PC-3 (cell line): Measurements from ENCODE around the gene WRNIP1. TPM values are rescaled to one million over a fixed set of nuclear protein-coding genes. Genes with fewer than 3 reads are reported as not detected.

Source experiments
- ATAC-seq: fragments of 200-7000 bp; cut with Tn5 transposase; 2 replicates; pipeline ENCODE4 v1.9.1; 2020; ENCODE audit warnings: mild to moderate bottlenecking, moderate library complexity
- BruUV-seq: library from RNA; stranded (reverse); fragments of 400-500 nt; replicated peaks from 2 replicates; lab custom pipeline; 2021; lab: Mats Ljungman, UMichigan
- CTCF ChIA-PET: fragments of 300-600 bp; sonication (Branson Sonifier 250); formaldehyde crosslinking; loops from one replicate; lab custom pipeline; 2022; ENCODE audit warnings: antibody characterized with exemption; lab: Charles Lee
- POLR2A ChIA-PET: fragments of 300-600 bp; sonication (Branson Sonifier 250); formaldehyde crosslinking; loops from one replicate; lab custom pipeline; 2022; ENCODE audit warnings: antibody characterized with exemption; ENCODE audit not compliant: unreplicated experiment; lab: Charles Lee
- DNase-seq: peaks from one replicate; pipeline ENCODE4 v3.0.0-alpha.2; 2015
- H2AFZ ChIP-seq: fragments of 300-600 bp; sonication (generic); 2 replicates; pipeline ENCODE4 v1.6.0; 2016; ENCODE audit warnings: antibody characterized with exemption, low read length
- H3F3A ChIP-seq: fragments of 300-600 bp; sonication (generic); one replicate; pipeline ENCODE4 v1.6.0; 2017; ENCODE audit warnings: antibody characterized with exemption, low read length, control low read depth, mild to moderate bottlenecking; ENCODE audit not compliant: unreplicated experiment
- H3K27ac ChIP-seq: fragments of 300-600 bp; sonication (generic); 2 replicates; pipeline ENCODE4 v1.5.1; 2016; ENCODE audit warnings: mild to moderate bottlenecking, low read length
- H3K27me3 ChIP-seq: fragments of 300-600 bp; sonication (generic); 2 replicates; pipeline ENCODE4 v1.6.1; 2016; ENCODE audit warnings: low read length, mixed read lengths
- H3K36me3 ChIP-seq: fragments of 300-600 bp; sonication (generic); 2 replicates; pipeline ENCODE4 v1.6.1; 2016; ENCODE audit warnings: low read depth, mixed run types, low read length, mixed read lengths
- H3K4me1 ChIP-seq: fragments of 300-600 bp; sonication (generic); 2 replicates; pipeline ENCODE4 v1.5.1; 2016; ENCODE audit warnings: low read length; ENCODE audit not compliant: insufficient read depth
- H3K4me2 ChIP-seq: fragments of 300-600 bp; sonication (generic); 2 replicates; pipeline ENCODE4 v1.6.0; 2016; ENCODE audit warnings: low read length
- H3K4me3 ChIP-seq: fragments of 300-600 bp; sonication (generic); 2 replicates; pipeline ENCODE4 v1.5.1; 2016; ENCODE audit warnings: mild to moderate bottlenecking, low read length, mixed read lengths
- H3K79me2 ChIP-seq: fragments of 300-600 bp; sonication (generic); 2 replicates; pipeline ENCODE4 v1.6.1; 2017; ENCODE audit warnings: low read length, mixed read lengths
- H3K9ac ChIP-seq: fragments of 300-600 bp; sonication (generic); 2 replicates; pipeline ENCODE4 v1.6.0; 2016; ENCODE audit warnings: mild to moderate bottlenecking, low read length
- H3K9me2 ChIP-seq: fragments of 300-600 bp; sonication (generic); replicated peaks from 2 replicates; pipeline ENCODE4 v1.6.1; 2016; ENCODE audit warnings: mixed run types, low read length, mixed read lengths
- H3K9me3 ChIP-seq: fragments of 300-600 bp; sonication (generic); 2 replicates; pipeline ENCODE4 v1.6.1; 2016; ENCODE audit warnings: low read length, mixed read lengths
- H4K20me1 ChIP-seq: fragments of 300-600 bp; sonication (generic); 2 replicates; pipeline ENCODE4 v1.6.1; 2016; ENCODE audit warnings: low read length, mixed read lengths
- CTCF ChIP-seq: fragments of 300-600 bp; sonication (generic); conservative IDR thresholded peaks from 2 replicates; pipeline ENCODE4 v1.5.1; 2017; ENCODE audit warnings: antibody characterized with exemption, low read depth, mild to moderate bottlenecking, low read length
- EZH2 ChIP-seq: fragments of 300-600 bp; sonication (generic); IDR thresholded peaks from one replicate; pipeline ENCODE4 v1.6.1; 2017; ENCODE audit warnings: antibody characterized with exemption, mild to moderate bottlenecking, low read length; ENCODE audit not compliant: unreplicated experiment
- EZH2phosphoT487 ChIP-seq: fragments of 300-600 bp; sonication (generic); IDR thresholded peaks from 2 replicates; pipeline ENCODE4 v1.6.1; 2018; ENCODE audit warnings: mild to moderate bottlenecking, antibody characterized with exemption, low read length, borderline replicate concordance
- intact Hi-C: fragments of 100-400 bp; cut with micrococcal nuclease; formaldehyde crosslinking; loops from 2 replicates; pipeline ENCODE4 v1.9.0; 2023
- total RNA-seq: library from RNA; depleted of rRNA; stranded (reverse); fragments of >200 nt; gene quantifications from 2 replicates; pipeline ENCODE4 v1.2.3, GENCODE V29; 2014

WRNIP1 gene
- total RNA-seq, 1 experiment from 2014 or later, result 92.2 TPM

- no peaks in the 10 kb centered on the region for H3F3A ChIP-seq
- ATAC-seq, result no peak
- no peak overlapping the region for H3K9ac ChIP-seq
- ChIA-PET POLR2A (no interaction called here), CTCF (no interaction called here)
- H4K20me1 ChIP-seq, result 0 out of 2 replicates have a peak, but pooled peaks cover 14% of the 10 kb centered on the region
- no peak overlapping the region for H2AFZ ChIP-seq
- intact Hi-C loops, result no loop called here
- H3K36me3 ChIP-seq, result peaks cover 36% of the 10 kb centered on the region; the same call in 1 of the 2 replicates
- H3K4me3 ChIP-seq, result no peak overlapping the region
- TF ChIP-seq EZH2phosphoT487, result no peak
- TF ChIP-seq CTCF, result no peak
- no peak for TF ChIP-seq EZH2
- H3K4me2 ChIP-seq, result no peak overlapping the region
- no peak for DNase-seq
- no peaks in the 10 kb centered on the region for H3K9me2 ChIP-seq
- peaks cover 73% of the 10 kb centered on the region for H3K79me2 ChIP-seq
- H3K4me1 ChIP-seq, result no peaks in the 10 kb centered on the region
- H3K27me3 ChIP-seq, result no peaks in the 10 kb centered on the region
- BruUV-seq, result no TSS peak
- no peaks in the 10 kb centered on the region for H3K9me3 ChIP-seq
- no peak overlapping the region for H3K27ac ChIP-seq
Observed at GRCh38 chr6:2782825-2783187, 17.6 kb downstream of the WRNIP1 start.

- no peak overlapping the region for H3K9ac ChIP-seq
- H2AFZ ChIP-seq, result no peak overlapping the region
- H3K4me1 ChIP-seq, result no peaks in the 10 kb centered on the region
- no peak overlapping the region for H3K4me3 ChIP-seq
- no TSS peak for BruUV-seq
- ChIA-PET POLR2A (interaction anchor here (0.5 to 0.6 kb wide), 3 partner anchors 14 to 1173 kb away, joined by 3 to 6 read pairs (median 6); no protein-coding TSS in a partner anchor), CTCF (no interaction called here)
- no peak overlapping the region for H3K27ac ChIP-seq
- TF ChIP-seq EZH2phosphoT487 (no peak), CTCF (peak; percentile 21; the same call in 1 of the 2 replicates)
- intact Hi-C loops, result no loop called here
- no peaks in the 10 kb centered on the region for H3K27me3 ChIP-seq
- H3K79me2 ChIP-seq, result peaks cover 71% of the 10 kb centered on the region
- ATAC-seq, result no peak
- peaks cover 38% of the 10 kb centered on the region; the same call in 1 of the 2 replicates for H3K36me3 ChIP-seq
- H4K20me1 ChIP-seq, result 0 out of 2 replicates have a peak, but pooled peaks cover 14% of the 10 kb centered on the region
- no peaks in the 10 kb centered on the region for H3F3A ChIP-seq
- no peaks in the 10 kb centered on the region for H3K9me2 ChIP-seq
- H3K9me3 ChIP-seq, result no peaks in the 10 kb centered on the region
- no peak for DNase-seq
- no peak overlapping the region for H3K4me2 ChIP-seq
Observed at GRCh38 chr6:2783188-2783963, 18.2 kb downstream of the WRNIP1 start.

GRCh38 chr6:2784061-2784460 is 18.9 kb downstream of the WRNIP1 start:
- H3F3A ChIP-seq, result no peaks in the 10 kb centered on the region
- no peaks in the 10 kb centered on the region for H3K27me3 ChIP-seq
- H3K79me2 ChIP-seq, result peaks cover 64% of the 10 kb centered on the region
- H3K9me3 ChIP-seq, result no peaks in the 10 kb centered on the region
- no peaks in the 10 kb centered on the region for H3K9me2 ChIP-seq
- no peak overlapping the region for H2AFZ ChIP-seq
- BruUV-seq, result no TSS peak
- ATAC-seq, result no peak
- no peak overlapping the region for H3K4me2 ChIP-seq
- CTCF ChIA-PET, result no interaction called here
- H3K36me3 ChIP-seq, result peaks cover 34% of the 10 kb centered on the region; the same call in 1 of the 2 replicates
- H3K9ac ChIP-seq, result no peak overlapping the region
- no peak for DNase-seq
- H3K27ac ChIP-seq, result no peak overlapping the region
- intact Hi-C loops, result no loop called here
- H3K4me1 ChIP-seq, result peaks cover 3% of the 10 kb centered on the region
- TF ChIP-seq CTCF (no peak), EZH2 (no peak), EZH2phosphoT487 (no peak)
- POLR2A ChIA-PET, result interaction anchor here (0.5 to 0.6 kb wide), 3 partner anchors 15 to 1173 kb away, joined by 3 to 6 read pairs (median 6); no protein-coding TSS in a partner anchor
- H3K4me3 ChIP-seq, result no peak overlapping the region
- H4K20me1 ChIP-seq, result 0 out of 2 replicates have a peak, but pooled peaks cover 14% of the 10 kb centered on the region
